ENCODE data around the gene CAMTA1. TPM values are rescaled to one million over a fixed set of nuclear protein-coding genes. Genes with fewer than 3 reads are reported as not detected.

CAMTA1 gene
- total RNA-seq, 1 donor from 2014 or later = 69.9 TPM

DNA sequence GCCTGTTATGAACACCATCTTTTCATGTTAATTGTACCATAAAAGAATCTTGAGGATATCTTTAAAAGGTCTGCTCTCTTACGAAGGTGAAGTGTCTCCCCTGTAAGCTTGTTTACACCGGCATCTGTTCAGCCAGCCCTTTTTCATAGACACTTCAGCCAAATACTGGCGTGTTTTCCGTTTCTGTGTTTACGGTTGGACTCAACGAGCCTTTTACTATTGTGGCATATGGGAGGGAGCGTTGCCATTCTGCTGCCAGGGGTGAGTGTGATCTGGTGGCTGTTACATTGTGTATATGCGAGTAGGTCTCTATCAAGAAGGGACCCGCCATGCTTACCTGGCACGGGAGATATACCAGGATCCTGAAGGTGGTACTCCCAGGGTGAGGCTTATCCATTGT is 433.8 kb downstream of the CAMTA1 start:
- H3K9me3 Mint-ChIP-seq = no peaks in the 10 kb centered on the region
- peak; percentile 36 for DNase-seq
- no peak overlapping the region for H3K27ac Mint-ChIP-seq
- H3K4me3 Mint-ChIP-seq = no peak overlapping the region
- H3K27me3 Mint-ChIP-seq = no peaks in the 10 kb centered on the region
- no peaks in the 10 kb centered on the region for H3K36me3 Mint-ChIP-seq (ENCODE audit: low read depth)
- H3K4me1 Mint-ChIP-seq = no peaks in the 10 kb centered on the region
- intact Hi-C loops (cut with micrococcal nuclease) = no loop called here

DNA sequence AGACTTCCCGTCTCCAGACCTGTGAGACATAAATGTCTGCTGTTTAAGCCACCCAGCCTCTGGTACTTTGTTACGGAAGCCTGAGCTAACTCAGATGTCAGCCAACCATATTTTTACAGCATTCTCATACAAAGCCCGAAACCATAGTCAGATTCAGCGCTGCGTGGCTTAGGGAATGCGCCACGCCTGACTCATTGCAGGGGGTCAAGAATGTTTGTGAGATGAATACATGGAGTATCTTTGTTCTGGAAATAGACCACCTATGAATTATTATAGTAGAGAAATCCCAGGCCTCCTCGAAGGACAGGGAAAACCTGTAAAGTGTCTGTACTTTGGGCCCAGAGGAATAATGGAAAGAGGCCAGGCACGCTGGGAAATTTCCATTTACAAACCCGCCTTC is 434.8 kb downstream of the CAMTA1 start:
- no peak for DNase-seq
- H3K4me3 Mint-ChIP-seq = no peak overlapping the region
- no peaks in the 10 kb centered on the region for H3K4me1 Mint-ChIP-seq
- H3K27ac Mint-ChIP-seq = no peak overlapping the region
- H3K36me3 Mint-ChIP-seq (ENCODE audit: low read depth) = no peaks in the 10 kb centered on the region
- H3K9me3 Mint-ChIP-seq = no peaks in the 10 kb centered on the region
- intact Hi-C loops (cut with micrococcal nuclease) = no loop called here
- no peaks in the 10 kb centered on the region for H3K27me3 Mint-ChIP-seq

DNA sequence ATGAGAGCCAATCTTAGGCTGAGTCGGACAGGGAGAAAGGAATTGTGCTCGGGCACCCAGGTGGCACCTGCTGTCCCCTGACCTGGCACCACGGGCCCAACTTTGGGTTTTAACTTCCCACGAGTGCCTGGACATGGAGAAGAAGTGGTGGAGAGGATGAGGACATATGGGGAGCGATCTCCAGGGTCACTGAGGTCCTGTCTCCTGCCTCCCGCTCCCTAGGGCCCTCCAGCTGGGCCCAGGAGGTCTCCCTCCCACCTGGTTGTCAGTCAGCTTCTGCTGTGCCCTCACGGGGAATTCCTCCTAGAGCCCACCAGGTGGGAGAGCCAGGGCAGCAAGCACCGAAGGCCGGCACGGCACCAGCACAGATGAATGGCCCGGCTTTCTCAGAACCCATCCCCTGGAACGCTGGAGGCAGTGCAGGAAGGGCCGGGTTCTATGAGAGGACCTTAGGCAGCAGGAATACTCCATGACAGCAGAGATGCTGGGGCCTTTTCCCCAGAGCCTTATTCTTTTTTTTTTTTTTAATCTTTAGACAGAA is 435.5 kb downstream of the CAMTA1 start:
- no peak overlapping the region for H3K27ac Mint-ChIP-seq
- no peaks in the 10 kb centered on the region for H3K36me3 Mint-ChIP-seq (ENCODE audit: low read depth)
- no peak overlapping the region for H3K4me3 Mint-ChIP-seq
- peak; percentile 34 for DNase-seq
- H3K4me1 Mint-ChIP-seq = no peaks in the 10 kb centered on the region
- intact Hi-C loops (cut with micrococcal nuclease) = no loop called here
- H3K9me3 Mint-ChIP-seq = no peaks in the 10 kb centered on the region
- no peaks in the 10 kb centered on the region for H3K27me3 Mint-ChIP-seq

DNA sequence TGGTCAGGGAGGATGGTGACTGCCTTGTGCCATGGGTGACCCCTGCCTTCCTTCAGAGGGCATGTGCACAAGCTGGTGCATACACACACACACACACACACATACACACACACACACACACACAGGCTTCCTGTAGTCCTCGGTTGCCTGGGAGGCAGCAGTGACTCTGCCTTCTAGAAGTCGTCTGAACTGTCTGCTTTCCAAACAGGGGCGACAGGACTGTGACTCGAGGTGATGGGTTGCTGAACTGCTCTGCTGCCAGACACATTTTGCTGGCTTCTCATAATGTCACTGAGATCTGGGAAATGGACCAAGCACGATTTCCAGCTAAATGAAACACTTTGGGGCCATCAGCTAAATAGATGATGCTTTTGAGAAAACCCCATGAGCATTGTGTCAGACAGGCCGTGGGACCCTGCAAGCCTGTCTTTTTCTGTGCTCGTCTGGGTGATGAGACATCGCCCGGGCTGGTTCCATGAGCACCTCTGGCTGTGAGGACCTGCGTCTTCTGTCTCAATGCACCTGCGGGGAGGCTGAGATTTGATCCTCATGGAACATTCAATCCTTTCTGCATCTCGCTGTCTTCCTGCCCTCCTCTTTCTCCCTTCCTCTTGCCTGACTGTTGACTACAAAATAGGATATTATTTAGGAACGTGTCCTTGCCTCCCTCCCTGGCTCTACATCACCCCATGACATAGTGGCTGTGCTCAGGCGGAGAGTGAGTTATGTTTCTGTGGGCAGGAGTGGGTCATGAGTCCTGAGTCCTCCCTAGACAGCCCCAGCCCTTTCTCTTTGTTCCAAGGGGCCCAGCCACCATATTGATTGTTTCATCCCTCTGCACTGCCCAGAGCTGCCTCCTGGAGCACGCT is 436.8 kb downstream of the CAMTA1 start:
- intact Hi-C loops (cut with micrococcal nuclease) = no loop called here
- Mint-ChIP-seq H3K4me3 (no peak overlapping the region), H3K4me1 (no peaks in the 10 kb centered on the region), H3K27me3 (no peaks in the 10 kb centered on the region), H3K9me3 (no peaks in the 10 kb centered on the region), H3K27ac (no peak overlapping the region), H3K36me3 (ENCODE audit: low read depth) (no peaks in the 10 kb centered on the region)
- peak; percentile 46 for DNase-seq

DNA sequence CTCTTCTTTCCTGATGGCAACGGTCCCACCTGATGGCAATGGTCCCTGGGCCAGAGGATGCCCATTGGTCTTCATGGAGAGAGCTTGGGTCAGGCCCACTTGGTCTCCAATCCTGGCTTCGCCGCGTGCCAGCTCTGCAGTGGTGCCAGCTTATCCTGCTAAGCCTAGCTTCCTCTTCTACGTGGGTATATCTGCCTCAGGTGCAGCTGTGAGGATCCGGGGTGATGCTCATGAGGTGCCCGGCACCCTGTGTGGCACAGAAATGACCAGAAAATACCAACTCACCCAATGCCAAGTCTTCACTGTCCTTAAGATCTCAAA is 437.4 kb downstream of the CAMTA1 start:
- Mint-ChIP-seq H3K36me3 (ENCODE audit: low read depth) (no peaks in the 10 kb centered on the region), H3K27me3 (no peaks in the 10 kb centered on the region), H3K4me3 (no peak overlapping the region), H3K4me1 (no peaks in the 10 kb centered on the region), H3K27ac (no peak overlapping the region), H3K9me3 (no peaks in the 10 kb centered on the region)
- peak; percentile 38 for DNase-seq
- intact Hi-C loops (cut with micrococcal nuclease) = no loop called here

DNA sequence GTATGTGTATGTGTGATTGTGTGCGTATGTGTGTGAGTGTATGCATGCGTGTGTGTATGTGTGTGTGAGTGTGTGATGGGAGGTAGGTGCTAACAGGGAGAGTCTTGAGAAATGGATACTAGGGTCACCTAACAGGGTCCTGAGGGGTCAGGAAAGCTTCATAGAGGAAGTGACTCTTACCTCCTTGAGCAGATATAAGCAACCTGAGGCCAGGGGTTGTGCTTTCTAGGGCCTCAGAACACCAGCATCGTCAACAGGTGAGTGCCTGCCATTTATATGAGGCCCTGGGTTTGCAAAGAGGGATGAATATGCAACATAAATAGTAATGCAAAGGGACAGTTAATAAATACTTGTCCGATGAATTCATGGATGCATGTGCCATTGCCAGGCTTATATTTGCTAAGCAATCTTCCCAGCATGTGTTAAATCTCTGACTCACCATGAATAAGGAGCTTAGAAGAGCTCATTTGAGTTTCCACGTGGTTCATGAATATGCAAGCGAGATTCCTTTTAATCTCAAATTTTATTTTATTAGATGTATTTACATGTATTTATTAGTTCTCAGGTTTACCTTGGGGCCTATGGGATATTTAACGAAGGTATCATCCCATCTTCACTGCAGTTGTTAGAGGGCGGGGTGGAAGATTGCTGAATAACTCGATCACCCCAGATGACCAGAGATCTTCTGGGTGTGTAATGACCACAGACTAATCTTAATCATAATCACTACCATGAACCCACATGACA is 438.3 kb downstream of the CAMTA1 start:
- H3K9me3 Mint-ChIP-seq = no peaks in the 10 kb centered on the region
- H3K36me3 Mint-ChIP-seq (ENCODE audit: low read depth) = no peaks in the 10 kb centered on the region
- H3K27me3 Mint-ChIP-seq = no peaks in the 10 kb centered on the region
- peak; percentile 37 for DNase-seq
- H3K4me3 Mint-ChIP-seq = no peak overlapping the region
- intact Hi-C loops (cut with micrococcal nuclease) = no loop called here
- H3K4me1 Mint-ChIP-seq = no peaks in the 10 kb centered on the region
- H3K27ac Mint-ChIP-seq = no peak overlapping the region

DNA sequence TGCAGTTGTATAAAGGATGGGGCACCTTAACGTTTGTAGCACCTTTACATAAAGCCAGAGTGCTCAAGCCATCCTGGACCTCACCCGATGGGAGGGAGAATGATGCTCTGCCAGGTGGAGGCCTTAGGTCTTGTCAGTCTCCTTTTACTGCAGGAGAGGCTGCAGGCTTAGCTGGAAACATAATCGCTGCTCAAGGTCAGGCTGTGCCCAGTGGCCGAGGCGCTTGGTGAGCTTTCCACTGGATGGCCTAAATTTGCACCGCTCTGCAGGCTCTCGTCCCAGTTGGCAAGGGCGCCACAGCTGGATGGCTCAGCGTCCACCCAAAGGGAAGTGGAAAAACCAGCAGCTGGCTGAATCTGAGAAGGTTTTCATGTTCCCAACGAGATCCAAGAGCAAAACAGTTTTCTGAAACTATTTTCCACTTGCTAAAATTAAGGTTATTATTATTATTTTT is 438.9 kb downstream of the CAMTA1 start:
- DNase-seq = peak; percentile 27
- H3K27me3 Mint-ChIP-seq = no peaks in the 10 kb centered on the region
- no peaks in the 10 kb centered on the region for H3K36me3 Mint-ChIP-seq (ENCODE audit: low read depth)
- no peak overlapping the region for H3K4me3 Mint-ChIP-seq
- H3K27ac Mint-ChIP-seq = no peak overlapping the region
- H3K4me1 Mint-ChIP-seq = no peaks in the 10 kb centered on the region
- intact Hi-C loops (cut with micrococcal nuclease) = no loop called here
- H3K9me3 Mint-ChIP-seq = no peaks in the 10 kb centered on the region

DNA sequence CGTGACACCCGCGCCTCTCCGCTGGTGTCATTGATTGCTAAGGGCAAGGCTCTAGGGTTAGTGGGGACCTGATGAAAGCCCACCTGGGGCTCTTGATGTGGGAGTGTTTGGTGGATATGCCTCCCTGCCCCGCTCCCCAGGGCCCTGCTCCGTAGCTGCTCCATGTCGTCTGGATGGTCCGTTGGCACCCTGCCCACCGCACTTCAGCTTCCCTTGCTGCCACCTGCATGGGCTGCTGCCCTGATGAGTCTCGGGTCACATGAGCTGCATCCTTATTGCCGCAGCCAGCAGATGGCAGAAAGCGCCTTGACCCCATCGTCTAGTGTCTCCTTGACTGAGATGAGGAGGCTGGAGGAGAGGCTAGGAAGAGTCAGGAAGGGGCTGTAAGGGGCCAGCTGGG is 439.4 kb downstream of the CAMTA1 start:
- Mint-ChIP-seq H3K27ac (no peak overlapping the region), H3K36me3 (ENCODE audit: low read depth) (no peaks in the 10 kb centered on the region), H3K4me1 (no peaks in the 10 kb centered on the region), H3K4me3 (no peak overlapping the region), H3K27me3 (no peaks in the 10 kb centered on the region), H3K9me3 (no peaks in the 10 kb centered on the region)
- intact Hi-C loops (cut with micrococcal nuclease) = no loop called here
- DNase-seq = peak; percentile 48

DNA sequence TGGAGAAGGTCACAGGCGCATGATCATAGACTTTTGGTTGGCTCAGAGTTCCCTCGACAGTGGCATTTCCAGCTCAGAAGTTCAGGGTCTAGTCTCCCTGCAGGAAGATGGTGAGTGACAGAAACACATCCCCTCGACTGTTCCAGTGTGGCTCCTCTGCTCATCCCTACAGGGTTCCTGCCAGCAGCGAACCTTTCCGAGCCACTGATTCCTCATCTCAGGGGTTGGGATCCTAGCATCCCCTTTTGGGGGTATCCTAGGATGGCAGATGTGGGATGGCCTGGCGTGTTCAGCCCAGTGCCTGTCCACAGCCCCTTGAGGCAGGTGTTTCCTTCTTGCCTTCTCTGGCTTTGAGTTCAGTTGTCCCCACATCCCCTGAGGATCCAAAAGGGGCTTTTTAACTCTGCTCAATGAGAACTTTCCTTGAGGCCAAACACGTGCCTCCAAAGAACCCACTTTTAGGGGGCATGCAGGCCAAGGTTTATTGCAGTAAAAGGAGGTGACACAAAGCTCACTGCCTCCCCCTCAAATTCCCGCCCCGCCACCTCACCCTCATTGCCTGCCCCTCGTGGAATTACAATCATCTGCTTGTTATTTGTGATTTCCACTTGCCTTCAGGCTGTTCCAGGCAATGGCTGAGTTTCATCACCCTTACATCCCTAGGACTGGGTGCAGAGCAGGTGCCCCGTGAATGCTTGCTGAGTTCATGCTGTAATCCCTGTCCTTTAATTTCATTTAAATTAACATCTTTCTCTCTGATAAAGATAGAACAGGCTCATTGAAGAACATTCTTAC is 440.7 kb downstream of the CAMTA1 start:
- no peak overlapping the region for H3K27ac Mint-ChIP-seq
- no peaks in the 10 kb centered on the region for H3K4me1 Mint-ChIP-seq
- H3K4me3 Mint-ChIP-seq = no peak overlapping the region
- no peaks in the 10 kb centered on the region for H3K9me3 Mint-ChIP-seq
- DNase-seq = peak; percentile 46
- intact Hi-C loops (cut with micrococcal nuclease) = no loop called here
- no peaks in the 10 kb centered on the region for H3K36me3 Mint-ChIP-seq (ENCODE audit: low read depth)
- no peaks in the 10 kb centered on the region for H3K27me3 Mint-ChIP-seq

DNA sequence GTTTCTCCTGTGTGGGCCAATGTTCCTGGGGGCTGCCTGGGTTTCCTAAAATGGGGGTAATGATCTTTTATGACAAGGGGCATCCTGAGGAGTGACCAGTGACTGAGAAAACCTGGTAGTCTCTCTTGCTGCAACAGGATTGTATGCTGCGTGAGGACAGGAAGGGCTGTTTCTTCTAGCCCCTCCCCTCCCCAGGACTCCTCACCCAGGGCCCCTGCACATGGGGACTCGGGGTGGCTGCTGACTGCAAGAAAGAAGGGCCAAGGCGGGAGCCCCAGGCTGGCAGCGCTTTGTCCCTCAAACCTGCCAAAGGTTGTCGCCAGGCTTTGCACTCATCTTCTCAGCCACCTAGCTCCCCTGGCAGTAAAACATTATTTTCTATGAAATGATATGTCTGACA is 442.4 kb downstream of the CAMTA1 start:
- Mint-ChIP-seq H3K36me3 (ENCODE audit: low read depth) (no peaks in the 10 kb centered on the region), H3K9me3 (no peaks in the 10 kb centered on the region), H3K27ac (no peak overlapping the region), H3K27me3 (no peaks in the 10 kb centered on the region), H3K4me3 (no peak overlapping the region), H3K4me1 (no peaks in the 10 kb centered on the region)
- DNase-seq = peak; percentile 36
- intact Hi-C loops (cut with micrococcal nuclease) = no loop called here

DNA sequence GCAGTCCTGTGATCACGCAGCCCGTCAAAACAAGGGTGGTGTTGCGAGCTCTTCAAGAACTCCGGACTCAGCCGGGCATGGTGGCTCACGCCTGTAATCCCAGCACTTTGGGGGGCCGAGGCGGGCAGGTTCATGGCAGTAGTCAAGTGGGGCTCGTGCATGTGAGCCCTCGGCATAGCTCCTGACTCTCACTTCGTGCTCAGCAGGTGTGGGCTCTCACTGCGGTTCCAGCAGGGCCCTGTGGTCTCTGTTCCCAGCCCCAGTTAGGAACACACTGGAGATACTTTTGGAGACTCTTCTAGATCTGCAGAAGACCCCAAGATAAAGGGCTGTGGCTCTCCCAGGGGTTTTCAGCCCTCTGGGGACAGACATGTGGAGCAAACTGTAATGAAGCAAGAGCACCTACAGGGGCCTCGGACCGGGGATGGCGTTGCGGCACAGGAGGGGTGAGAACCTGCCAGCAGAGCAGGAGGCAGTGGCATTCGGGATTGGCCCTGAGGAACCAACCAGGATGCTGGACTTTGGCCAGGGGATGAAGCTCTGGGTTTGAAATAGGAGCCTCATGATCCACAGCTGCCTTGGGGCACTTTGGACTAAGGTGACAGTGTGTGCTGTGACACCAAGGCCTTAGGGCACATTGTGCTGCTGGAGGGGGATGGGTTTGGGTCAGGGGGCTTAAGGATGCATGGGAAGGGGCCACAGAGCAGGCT is 443.2 kb downstream of the CAMTA1 start:
- H3K4me1 Mint-ChIP-seq = no peaks in the 10 kb centered on the region
- intact Hi-C loops (cut with micrococcal nuclease) = no loop called here
- H3K36me3 Mint-ChIP-seq (ENCODE audit: low read depth) = no peaks in the 10 kb centered on the region
- no peak overlapping the region for H3K4me3 Mint-ChIP-seq
- DNase-seq = no peak
- H3K27me3 Mint-ChIP-seq = no peaks in the 10 kb centered on the region
- H3K9me3 Mint-ChIP-seq = no peaks in the 10 kb centered on the region
- H3K27ac Mint-ChIP-seq = no peak overlapping the region

DNA sequence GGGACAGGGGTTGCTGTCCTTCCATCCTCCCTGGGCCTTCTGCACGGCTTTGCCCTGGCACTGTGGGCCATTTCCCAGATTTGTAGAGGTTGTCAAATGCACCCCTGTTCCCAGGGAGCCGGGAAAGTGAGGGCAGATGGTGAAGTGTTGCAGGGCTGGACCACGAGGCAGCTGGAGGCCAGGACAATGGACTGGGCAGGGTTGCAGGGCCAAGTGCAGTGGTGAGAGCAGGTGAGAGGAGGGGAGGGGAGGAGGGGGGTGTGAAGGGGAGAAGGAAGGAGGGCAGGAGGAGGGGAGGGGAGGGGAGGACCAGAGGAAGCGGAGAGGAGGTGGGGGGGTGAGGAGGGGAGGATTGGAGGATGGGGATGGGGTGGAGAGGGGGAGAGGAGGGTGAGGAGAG is 443.9 kb downstream of the CAMTA1 start:
- Mint-ChIP-seq H3K9me3 (no peaks in the 10 kb centered on the region), H3K4me1 (no peaks in the 10 kb centered on the region), H3K4me3 (no peak overlapping the region), H3K27ac (no peak overlapping the region), H3K36me3 (ENCODE audit: low read depth) (no peaks in the 10 kb centered on the region), H3K27me3 (no peaks in the 10 kb centered on the region)
- no peak for DNase-seq
- intact Hi-C loops (cut with micrococcal nuclease) = no loop called here
